Activated T-helper 1 cell treated with anti-CD3 and anti-CD28 coated beads, Interleukin-12 subunit alpha, Interleukin-12 subunit beta, Interleukin-2, Interleukin-4 antibody, amounts not matched to agents 30 ng/mL and 10 ng/mL and 1 ng/mL, durations not matched to agents 14 hours and 24 hours and 36 hours (primary cell): Measurements from ENCODE around the gene DIRAS3. TPM values are rescaled to one million over a fixed set of nuclear protein-coding genes. Genes with fewer than 3 reads are reported as not detected.
"Not testable (repeated sequence)": the region's sequence is repeated elsewhere in the genome, so short reads cannot be mapped to it uniquely, and the experiment has no call there.

Source experiments
- DNase-seq: peaks from one replicate; pipeline ENCODE4 v3.0.0; 2021; ENCODE audit warnings: low spot score
- H3K27ac Mint-ChIP-seq: one replicate; pipeline ENCODE4 v1.8.0; 2021; ENCODE audit warnings: mild to moderate bottlenecking, mixed read lengths
- H3K27me3 Mint-ChIP-seq: one replicate; pipeline ENCODE4 v1.8.0; 2022; ENCODE audit warnings: mild to moderate bottlenecking, moderate library complexity, mixed read lengths; ENCODE audit not compliant: insufficient read depth
- H3K36me3 Mint-ChIP-seq: one replicate; pipeline ENCODE4 v1.8.0; 2021; ENCODE audit warnings: low read depth, mixed read lengths
- H3K4me1 Mint-ChIP-seq: one replicate; pipeline ENCODE4 v1.8.0; 2021; ENCODE audit warnings: low read depth, mixed read lengths
- H3K4me3 Mint-ChIP-seq: one replicate; pipeline ENCODE4 v1.8.0; 2021; ENCODE audit warnings: mild to moderate bottlenecking, moderate library complexity, mixed read lengths
- H3K9me3 Mint-ChIP-seq: one replicate; pipeline ENCODE4 v1.8.0; 2021; ENCODE audit warnings: mixed read lengths
- intact Hi-C: fragments of 100-400 bp; cut with micrococcal nuclease; formaldehyde crosslinking; loops from one replicate; pipeline ENCODE4 v1.15.1; 2024
- total RNA-seq: library from RNA; stranded (reverse); gene quantifications from 2 replicates; pipeline ENCODE4 v1.2.3, GENCODE V29; 2022

The DIRAS3 gene
- total RNA-seq, 1 donor from 2014 or later: not detected

GRCh38 chr1:68011657-68012375, 38.6 kb downstream of the DIRAS3 start:
- Mint-ChIP-seq H3K9me3 (no peaks in the 10 kb centered on the region), H3K27me3 (no peaks in the 10 kb centered on the region)
- intact Hi-C loops: loop anchor here (2.0 kb wide), 1 partner anchor 161 kb away; no protein-coding TSS in a partner anchor

DNA sequence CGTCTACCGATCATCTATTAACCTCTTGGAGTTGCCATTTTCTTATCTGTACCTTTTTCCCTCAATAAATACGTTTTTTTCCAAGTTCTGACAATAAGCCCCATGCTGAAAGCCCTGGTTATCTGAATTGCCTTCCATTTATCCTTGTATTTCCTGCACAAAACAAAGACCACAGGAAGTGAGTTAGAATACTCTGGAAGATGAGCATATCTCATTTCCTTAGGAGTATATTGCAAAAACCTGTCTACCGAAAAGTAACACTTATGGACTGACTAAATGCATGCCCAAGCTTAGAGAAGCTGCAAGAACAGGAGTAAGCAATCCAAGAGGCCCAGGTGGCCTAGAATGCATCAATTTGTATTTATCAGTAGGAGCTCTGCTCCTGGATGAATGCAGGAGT, 39.9 kb downstream of the DIRAS3 start:
- Mint-ChIP-seq H3K27ac (no peak overlapping the region), H3K9me3 (no peaks in the 10 kb centered on the region), H3K36me3 (no peaks in the 10 kb centered on the region), H3K4me1 (no peaks in the 10 kb centered on the region), H3K27me3 (no peaks in the 10 kb centered on the region), H3K4me3 (no peak overlapping the region)
- no peak for DNase-seq
- intact Hi-C loops: loop anchor here (2.0 kb wide), 1 partner anchor 160 kb away; no protein-coding TSS in a partner anchor

More at GRCh38 chr1:68011657-68012375, 38.6 kb downstream of the DIRAS3 start:
- H3K4me1 Mint-ChIP-seq: no peaks in the 10 kb centered on the region
- no peak for DNase-seq
- H3K27ac Mint-ChIP-seq: no peak overlapping the region
- no peaks in the 10 kb centered on the region for H3K36me3 Mint-ChIP-seq
- no peak overlapping the region for H3K4me3 Mint-ChIP-seq

DNA sequence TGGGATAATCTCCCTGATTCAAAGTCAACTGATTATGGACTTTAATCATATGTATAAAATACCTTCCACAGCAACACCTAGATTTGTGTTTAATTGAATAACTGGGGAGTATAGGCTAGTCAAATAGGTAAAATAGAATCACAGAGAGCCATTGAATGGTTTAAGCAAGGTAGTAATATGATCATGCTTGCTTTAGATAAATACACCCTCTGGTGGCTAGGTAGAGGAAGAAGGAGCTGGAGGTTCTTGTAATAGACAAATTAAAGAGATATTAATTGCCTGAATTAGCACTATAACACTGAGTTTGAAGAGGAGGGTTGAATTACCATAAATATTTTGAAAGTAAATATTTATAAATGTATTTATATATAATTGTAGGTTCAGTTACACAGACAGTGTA, 40.3 kb downstream of the DIRAS3 start:
- no peaks in the 10 kb centered on the region for H3K27me3 Mint-ChIP-seq
- no peak overlapping the region for H3K4me3 Mint-ChIP-seq
- H3K9me3 Mint-ChIP-seq: no peaks in the 10 kb centered on the region
- H3K36me3 Mint-ChIP-seq: no peaks in the 10 kb centered on the region
- intact Hi-C loops: loop anchor here (2.0 kb wide), 1 partner anchor 159 kb away; no protein-coding TSS in a partner anchor
- no peaks in the 10 kb centered on the region for H3K4me1 Mint-ChIP-seq
- DNase-seq: no peak
- no peak overlapping the region for H3K27ac Mint-ChIP-seq

GRCh38 chr1:68003626-68004025, 46.8 kb downstream of the DIRAS3 start:
- DNase-seq, H3K4me1 Mint-ChIP-seq, intact Hi-C loops, H3K4me3 Mint-ChIP-seq, H3K27ac Mint-ChIP-seq, H3K27me3 Mint-ChIP-seq, H3K36me3 Mint-ChIP-seq: not testable (repeated sequence)
- peaks cover 17% of the 10 kb centered on the region for H3K9me3 Mint-ChIP-seq

DNA sequence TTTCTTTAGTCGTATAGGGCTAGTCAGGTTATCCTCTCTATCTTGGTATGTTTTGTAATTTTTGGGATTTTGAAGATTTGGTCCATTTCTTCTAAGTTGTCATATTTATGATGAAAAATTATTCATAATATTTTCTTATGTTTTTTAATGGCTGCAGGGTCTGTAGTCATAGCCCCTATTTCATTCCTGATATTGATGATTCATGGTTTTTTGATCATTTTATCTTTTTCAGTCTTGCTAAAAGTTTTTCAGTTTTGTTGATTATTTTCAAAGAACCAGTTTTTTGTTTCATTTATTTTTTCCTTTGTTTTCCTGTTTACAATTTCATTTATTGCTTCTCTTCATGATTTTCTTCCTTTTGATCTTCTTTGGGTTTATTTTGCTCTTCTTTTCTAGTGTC, 50.2 kb downstream of the DIRAS3 start:
- Mint-ChIP-seq H3K27ac (no peak overlapping the region), H3K27me3 (no peaks in the 10 kb centered on the region), H3K4me3 (no peak overlapping the region), H3K9me3 (peaks cover 17% of the 10 kb centered on the region), H3K4me1 (no peaks in the 10 kb centered on the region), H3K36me3 (no peaks in the 10 kb centered on the region)
- intact Hi-C loops: no loop called here
- DNase-seq: no peak

- no peaks in the 10 kb centered on the region for H3K4me1 Mint-ChIP-seq
Measured at GRCh38 chr1:67997746-67998145, 52.7 kb downstream of the DIRAS3 start.

More at GRCh38 chr1:67997746-67998145, 52.7 kb downstream of the DIRAS3 start:
- Mint-ChIP-seq H3K27me3 (no peaks in the 10 kb centered on the region), H3K36me3 (no peaks in the 10 kb centered on the region), H3K4me3 (no peak overlapping the region), H3K9me3 (peaks cover 23% of the 10 kb centered on the region), H3K27ac (no peak overlapping the region)
- intact Hi-C loops: no loop called here
- DNase-seq: no peak

Other genes with a start within 250 kb of the DIRAS3 start
- 0.08 and 0.12 TPM in 2 replicates for gene GNG12, start 217.2 kb downstream of the DIRAS3 start, total RNA-seq
- 0.70 TPM in 1 of 2 replicates, not detected in the other for gene WLS, start 181.9 kb upstream of the DIRAS3 start, total RNA-seq